Subcutaneous adipose tissue (tissue), 4 donors: ENCODE results near the gene FSHB. TPM values are rescaled to one million over a fixed set of nuclear protein-coding genes. Genes with fewer than 3 reads are reported as not detected.

ENCODE experiments used
- CTCF ChIP-seq: fragments of 450-650 bp; IDR thresholded peaks from one replicate; pipeline ENCODE4 v1.5.1; 2016; ENCODE audit warnings: low read depth, mild to moderate bottlenecking, control low read depth, antibody characterized with exemption, moderate library complexity
- total RNA-seq, 4 donors: library from RNA; depleted of rRNA; stranded (reverse); fragments of >200 nt; gene quantifications; one replicate each; pipeline ENCODE4 v1.1.0, GENCODE V29; 2016

FSHB gene
- total RNA-seq, 4 donors from 2014 or later: not detected

GRCh38 chr11:30270671-30271070 lies 39.9 kb downstream of the FSHB start:
- no peak for TF ChIP-seq CTCF

- TF ChIP-seq CTCF: no peak
Observed at GRCh38 chr11:30277176-30277575, 46.4 kb downstream of the FSHB start.

GRCh38 chr11:30279796-30280195 lies 49.0 kb downstream of the FSHB start:
- TF ChIP-seq CTCF: no peak

- no peak for TF ChIP-seq CTCF
Observed at GRCh38 chr11:30281476-30282288, 50.9 kb downstream of the FSHB start.

- TF ChIP-seq CTCF: no peak
Observed at GRCh38 chr11:30282289-30282631, 51.4 kb downstream of the FSHB start.

Other genes with a start within 250 kb of the FSHB start
- gene KCNA4, start 214.0 kb upstream of the FSHB start, total RNA-seq: 1 to 10 TPM in 3 of 4 donors, under 1 TPM in 1; 0.34 to 5.5 (median 3.8) TPM
- gene ARL14EP, start 92.1 kb downstream of the FSHB start, total RNA-seq: 10 to 100 TPM; 16.0 to 28.0 (median 21.9) TPM